ENCODE data around the gene OSBP2.

DNA sequence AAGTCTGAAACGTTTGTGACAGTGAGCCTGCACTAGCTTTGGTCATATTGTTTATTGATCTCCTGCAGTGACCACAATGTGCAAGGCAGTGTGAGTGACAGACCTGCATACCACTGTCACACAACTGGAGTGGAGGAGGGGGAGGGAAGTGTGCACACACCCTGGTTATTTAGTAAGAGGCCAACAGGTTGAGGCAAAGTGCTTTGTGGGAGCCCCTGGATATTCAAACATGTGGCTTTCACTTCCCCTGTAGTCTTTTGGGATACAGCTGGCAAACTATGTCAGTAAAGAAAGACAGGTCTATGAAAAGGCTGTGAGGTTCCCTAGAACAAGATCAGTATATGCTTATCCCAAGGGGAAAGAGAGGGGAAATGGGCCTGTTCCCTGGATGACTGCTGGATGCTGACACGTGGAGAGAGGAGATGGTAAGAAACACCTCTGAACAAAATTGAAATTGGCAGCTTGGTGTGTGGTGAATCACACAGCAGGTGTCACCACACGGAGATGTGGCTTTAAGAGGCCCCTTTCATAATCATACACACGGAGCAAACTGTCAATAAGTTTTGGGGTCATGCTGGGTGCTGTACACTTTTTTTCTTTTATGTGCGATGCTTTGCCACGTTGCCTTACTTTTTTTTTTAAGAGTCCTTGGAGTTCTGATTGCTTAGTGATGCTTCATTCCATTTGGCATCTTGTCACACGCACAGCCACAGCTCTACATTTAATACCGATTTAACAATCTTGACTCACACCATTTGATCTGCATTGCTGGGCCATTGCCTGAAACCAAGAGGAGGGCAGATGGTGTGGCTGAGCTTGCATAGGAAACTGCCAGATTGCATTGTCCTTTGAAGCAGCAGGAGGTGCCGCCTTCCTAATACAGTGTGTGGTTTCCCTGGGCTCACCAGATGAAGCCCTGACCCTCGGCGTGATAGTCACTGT is 11.3 kb downstream of the OSBP2 start:
- TF ChIP-seq, protein P1, sequence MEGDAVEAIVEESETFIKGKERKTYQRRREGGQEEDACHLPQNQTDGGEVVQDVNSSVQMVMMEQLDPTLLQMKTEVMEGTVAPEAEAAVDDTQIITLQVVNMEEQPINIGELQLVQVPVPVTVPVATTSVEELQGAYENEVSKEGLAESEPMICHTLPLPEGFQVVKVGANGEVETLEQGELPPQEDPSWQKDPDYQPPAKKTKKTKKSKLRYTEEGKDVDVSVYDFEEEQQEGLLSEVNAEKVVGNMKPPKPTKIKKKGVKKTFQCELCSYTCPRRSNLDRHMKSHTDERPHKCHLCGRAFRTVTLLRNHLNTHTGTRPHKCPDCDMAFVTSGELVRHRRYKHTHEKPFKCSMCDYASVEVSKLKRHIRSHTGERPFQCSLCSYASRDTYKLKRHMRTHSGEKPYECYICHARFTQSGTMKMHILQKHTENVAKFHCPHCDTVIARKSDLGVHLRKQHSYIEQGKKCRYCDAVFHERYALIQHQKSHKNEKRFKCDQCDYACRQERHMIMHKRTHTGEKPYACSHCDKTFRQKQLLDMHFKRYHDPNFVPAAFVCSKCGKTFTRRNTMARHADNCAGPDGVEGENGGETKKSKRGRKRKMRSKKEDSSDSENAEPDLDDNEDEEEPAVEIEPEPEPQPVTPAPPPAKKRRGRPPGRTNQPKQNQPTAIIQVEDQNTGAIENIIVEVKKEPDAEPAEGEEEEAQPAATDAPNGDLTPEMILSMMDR (IDR thresholded peaks at IDR 0.05), result no peak
- TF ChIP-seq PHF8 (IDR thresholded peaks at IDR 0.05; ENCODE audit: borderline replicate concordance, low read depth), result no peak
- TF ChIP-seq MAFK (IDR thresholded peaks at IDR 0.05; ENCODE audit: partially characterized antibody), result no peak
- no peak for TF ChIP-seq PBX3 (IDR thresholded peaks at IDR 0.05)
- no peak for TF ChIP-seq CHD2 (IDR thresholded peaks at IDR 0.05; ENCODE audit: low read length, partially characterized antibody)
- no peak for TF ChIP-seq HDAC2 (IDR thresholded peaks at IDR 0.05)
- no peak for TF ChIP-seq SREBF2 (IDR thresholded peaks at IDR 0.05)
- TF ChIP-seq RCOR1 (IDR thresholded peaks at IDR 0.05; ENCODE audit: low read depth, low read length), result no peak
- TF ChIP-seq KDM1A (IDR thresholded peaks at IDR 0.05; ENCODE audit: low read depth), result no peak
- no peak for TF ChIP-seq EHMT2 (IDR thresholded peaks at IDR 0.05; ENCODE audit: low read depth)
- TF ChIP-seq MYC (IDR thresholded peaks at IDR 0.05; ENCODE audit: borderline replicate concordance, low read length), result no peak
- TF ChIP-seq RAD21 (conservative IDR thresholded peaks at IDR 0.05 in 1 of 2, IDR thresholded peaks at IDR 0.05 in 1 of 2), result no peak

All from A549 (cell line).